SW480 (cell line): Measurements from ENCODE around the gene GNL3.

Experiments used
- DNase-seq: peaks from one replicate; pipeline ENCODE4 v3.0.0-alpha.2; 2016; ENCODE audit warnings: low spot score

Gene GNL3

GRCh38 chr3:52689151-52689550 is 3.3 kb downstream of the GNL3 start:
- no peak for DNase-seq

DNA sequence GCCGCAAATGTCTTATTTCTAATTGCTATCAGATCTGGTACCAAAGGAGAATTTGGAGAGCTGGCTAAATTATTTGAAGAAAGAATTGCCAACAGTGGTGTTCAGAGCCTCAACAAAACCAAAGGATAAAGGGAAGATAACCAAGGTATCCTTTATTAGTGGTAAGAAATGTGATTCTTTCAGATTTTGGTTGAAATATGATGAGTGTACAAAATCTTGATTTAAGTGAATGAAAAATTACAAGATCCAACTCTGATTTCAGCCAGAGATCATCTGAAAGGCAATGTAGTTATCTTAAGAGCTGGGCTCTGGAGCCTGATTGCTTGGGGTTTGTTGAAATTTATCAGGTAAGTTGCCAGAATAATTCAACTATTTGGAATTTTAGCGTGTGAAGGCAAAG is 4.7 kb downstream of the GNL3 start:
- no peak for DNase-seq

DNA sequence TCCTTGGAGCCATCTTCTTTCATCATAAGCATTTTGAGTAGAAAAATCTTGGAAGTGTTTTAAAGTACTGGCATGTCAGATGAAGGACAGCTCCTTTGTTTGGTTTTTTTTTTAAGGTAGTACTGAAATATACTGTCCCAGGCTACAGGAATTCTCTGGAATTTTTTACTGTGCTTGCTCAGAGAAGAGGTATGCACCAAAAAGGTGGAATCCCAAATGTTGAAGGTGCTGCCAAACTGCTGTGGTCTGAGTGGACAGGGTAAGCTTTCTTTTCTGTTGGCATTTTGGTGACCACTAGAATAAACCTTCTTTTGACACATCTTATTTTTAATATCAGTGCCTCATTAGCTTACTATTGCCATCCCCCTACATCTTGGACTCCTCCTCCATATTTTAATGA is 7.2 kb downstream of the GNL3 start:
- DNase-seq = no peak

DNA sequence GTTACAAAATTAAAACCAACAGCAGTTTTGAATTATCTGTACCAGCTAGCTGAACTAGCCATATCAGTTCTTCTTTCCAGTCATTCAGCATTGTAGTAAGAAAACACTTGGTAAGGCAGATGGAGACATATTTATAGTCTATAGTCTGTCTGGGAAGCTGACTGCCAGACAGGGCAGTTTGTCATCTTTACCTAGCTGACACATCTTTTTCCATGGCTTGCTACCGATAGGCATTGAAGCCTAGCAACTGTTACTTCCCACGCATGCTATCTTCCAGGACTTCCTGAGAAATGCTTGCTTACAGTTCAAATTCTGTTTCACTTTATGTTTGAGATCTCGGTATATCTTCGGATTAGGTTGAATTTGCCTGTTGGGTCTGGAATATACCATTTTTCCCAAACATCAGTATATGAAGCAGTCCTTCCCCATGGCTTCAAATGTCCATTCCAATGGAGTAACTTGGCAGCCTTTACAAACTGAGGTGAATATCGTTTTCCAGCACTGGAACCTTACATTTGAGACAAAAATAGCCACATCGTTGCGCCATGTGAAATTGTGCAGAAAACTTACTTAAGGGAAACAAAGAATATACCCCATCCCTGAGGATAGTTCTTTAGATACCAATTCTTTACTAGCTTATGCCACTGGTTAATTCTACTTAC is 8.8 kb downstream of the GNL3 start:
- no peak for DNase-seq

DNA sequence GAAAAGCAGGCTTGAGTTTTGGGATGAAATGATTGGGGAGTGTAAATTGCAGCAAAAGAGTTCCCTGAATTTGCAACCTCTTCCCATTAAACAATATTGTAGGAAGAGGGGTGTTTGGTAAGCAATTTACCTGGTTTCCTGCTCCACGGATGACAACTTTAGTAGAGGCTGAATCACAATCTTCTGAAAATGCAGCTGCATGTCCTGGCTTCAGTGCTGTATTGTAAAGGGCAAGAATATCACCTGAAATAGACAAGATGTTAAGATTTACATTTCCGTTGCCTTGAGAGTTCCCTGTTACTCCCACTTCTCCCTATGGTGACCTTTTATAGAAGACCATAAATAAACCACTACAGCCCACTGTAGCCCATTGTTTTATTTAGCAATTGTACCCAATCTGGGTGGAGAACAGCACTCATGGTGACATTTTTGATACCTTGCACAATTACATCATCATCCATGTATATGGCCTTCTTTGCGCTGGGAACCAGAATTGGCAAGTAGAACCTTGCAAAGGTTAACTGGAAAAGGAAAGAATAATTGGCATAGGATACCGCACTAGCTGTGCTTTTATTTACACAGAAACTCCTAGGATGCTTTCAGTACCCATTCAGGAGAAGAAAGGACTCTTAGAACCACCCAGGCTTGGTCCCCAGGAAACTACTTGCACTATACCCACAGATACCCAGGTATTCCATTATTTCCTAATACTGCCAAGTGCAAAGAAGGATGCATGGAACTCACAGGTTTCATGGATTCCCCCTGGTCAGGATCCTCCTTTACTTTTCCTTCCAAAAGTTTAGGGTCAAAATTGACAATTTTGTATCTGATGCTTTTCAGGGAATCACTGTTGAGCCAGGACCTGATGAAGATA is 10.2 kb downstream of the GNL3 start:
- DNase-seq = no peak

GRCh38 chr3:52696830-52697631 is 11.2 kb downstream of the GNL3 start:
- DNase-seq = no peak

DNA sequence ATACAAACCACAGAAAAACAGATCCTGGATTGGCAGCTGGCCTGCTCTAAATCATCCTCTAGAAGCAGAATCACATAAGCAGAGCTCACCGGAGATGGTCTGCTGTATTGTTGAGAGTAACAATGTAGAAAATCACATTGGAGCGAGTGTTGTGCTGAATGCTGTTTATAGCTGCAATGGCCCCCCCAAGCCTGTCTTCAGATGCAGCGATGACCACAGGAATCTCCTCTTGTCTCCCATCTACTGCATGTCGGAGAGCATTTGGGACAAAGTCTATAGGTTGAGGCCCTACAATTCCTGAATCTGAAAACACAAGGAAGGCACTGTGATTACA is 11.8 kb downstream of the GNL3 start:
- DNase-seq = no peak

DNA sequence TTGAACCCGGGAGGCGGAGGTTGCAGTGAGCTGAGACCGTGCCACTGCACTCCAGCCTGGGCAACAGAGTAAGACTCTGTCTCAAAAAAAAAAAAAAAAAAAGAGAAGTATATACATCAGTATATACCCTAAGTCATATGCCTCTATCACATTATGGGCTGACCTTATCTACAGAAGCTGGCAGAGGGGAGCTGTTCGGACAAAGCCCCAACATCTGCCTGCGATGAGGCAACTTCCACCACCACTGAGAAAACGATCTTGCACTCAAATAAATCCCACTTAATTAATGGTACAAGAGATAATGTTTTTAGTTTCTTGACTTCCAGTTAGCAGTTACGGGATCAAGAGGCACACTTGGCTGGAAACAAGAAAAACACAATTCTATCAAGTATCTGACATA is 17.5 kb downstream of the GNL3 start:
- DNase-seq = no peak

- DNase-seq = peak; percentile 69
Measured at GRCh38 chr3:52704611-52705437, 19.0 kb downstream of the GNL3 start.

DNA sequence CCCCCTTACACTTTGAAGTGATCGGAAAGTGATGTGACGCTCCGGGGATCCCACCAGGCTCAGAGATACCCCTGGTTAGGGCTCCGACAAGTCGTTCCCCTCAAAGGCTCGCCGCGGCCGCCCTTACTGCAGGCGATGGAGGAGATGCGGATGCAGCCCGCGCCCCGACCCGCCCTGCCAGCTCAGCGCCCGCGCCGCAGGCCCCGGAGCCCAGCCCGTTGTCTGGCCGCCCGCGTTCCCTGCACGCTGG is 19.5 kb downstream of the GNL3 start:
- no peak for DNase-seq

- DNase-seq = peak; percentile 85
Measured at GRCh38 chr3:52705688-52706686, 20.2 kb downstream of the GNL3 start, which contains the start of the genes GLT8D1 and SPCS1. Gene GLT8D1, minus strand, starts transcription at chr3:52705791. Its CDS starts 5,331 bp downstream, at chr3:52700460. Gene SPCS1, plus strand, starts transcription at chr3:52706106. Its CDS starts 141 bp downstream, at chr3:52706247.

DNA sequence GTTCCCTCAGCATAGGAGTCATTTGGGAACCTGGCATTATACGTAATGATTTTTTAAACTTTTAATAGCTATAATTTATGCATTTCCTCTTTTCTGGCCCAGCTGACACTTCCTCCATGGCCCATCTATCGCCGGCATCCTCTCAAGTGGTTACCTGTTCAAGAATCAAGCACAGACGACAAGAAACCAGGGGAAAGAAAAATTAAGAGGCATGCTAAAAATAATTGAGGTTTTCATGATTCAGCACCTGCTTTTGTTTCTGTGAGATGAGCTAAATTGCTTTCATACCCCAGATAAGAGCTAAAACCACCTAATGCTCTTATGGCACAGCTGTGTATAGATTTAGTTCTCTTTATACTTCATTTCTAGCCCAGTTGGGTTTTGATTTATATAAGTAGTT is 21.8 kb downstream of the GNL3 start:
- DNase-seq = no peak

DNA sequence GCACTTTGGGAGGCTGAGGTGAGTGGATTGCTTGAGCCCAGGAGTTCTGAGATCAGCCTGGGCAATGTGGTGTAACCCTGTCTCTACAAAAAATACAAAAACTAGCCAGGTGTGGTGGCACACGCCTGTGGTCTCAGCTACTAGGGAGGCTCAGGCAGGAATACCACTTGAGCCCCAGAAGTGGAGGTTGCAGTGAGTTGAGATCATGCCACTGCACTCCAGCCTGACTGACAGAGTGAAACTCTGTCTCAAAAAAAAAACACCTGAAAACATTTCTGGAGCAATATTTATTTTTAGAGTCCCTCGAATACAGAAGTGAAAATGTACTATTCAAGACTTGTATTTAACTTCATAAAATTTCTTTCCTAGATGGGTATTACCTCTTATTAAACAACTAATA is 24.7 kb downstream of the GNL3 start:
- DNase-seq = no peak

DNA sequence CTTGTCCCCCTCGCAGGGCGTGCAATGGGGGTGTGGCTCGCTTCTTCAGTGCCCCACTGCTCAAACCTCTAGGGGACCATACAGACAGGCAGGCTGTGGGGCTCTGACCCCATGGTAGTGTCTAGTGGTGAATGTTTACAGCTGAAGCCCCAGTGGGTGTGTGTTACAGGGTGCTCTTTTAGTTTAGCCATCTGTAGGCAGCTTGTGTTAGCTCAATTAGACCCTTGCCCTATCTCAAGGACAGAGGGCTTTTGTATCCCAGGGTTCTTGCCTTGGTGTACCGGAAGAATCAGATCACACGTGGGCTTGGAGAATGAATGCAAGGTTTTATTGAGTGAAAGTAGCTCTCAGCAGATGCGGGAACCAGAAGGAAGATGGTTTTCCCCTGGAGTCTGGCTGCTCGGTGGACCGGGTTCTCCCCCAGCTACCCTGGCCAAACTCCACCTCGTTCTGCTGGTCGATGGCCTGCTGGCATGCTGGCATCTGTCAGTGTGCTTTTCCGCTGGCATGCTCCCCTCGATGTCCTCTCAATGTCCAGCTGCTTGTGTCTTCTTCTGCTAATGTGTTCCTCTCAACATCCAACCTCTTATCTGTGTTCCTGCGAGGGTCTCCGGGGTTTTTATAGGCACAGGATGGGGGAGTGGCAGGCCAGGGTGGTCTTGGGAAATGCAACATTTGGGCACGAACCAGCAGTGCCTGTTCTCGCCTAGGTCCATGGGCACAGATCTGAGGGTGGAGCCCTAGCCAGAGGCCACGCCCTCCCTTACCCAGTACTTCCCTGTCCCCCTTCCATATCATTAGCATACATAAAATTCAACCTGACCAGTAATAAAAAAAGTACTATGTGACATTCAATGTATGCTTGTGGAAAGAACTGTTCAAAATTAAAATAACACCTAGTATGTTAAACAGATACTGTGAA is 26.7 kb downstream of the GNL3 start:
- DNase-seq = no peak

- no peak for DNase-seq
Measured at GRCh38 chr3:52714335-52715302, 28.8 kb downstream of the GNL3 start.

- no peak for DNase-seq
Measured at GRCh38 chr3:52715714-52716305, 30.0 kb downstream of the GNL3 start.

- DNase-seq = no peak
Measured at GRCh38 chr3:52719618-52720017, 33.8 kb downstream of the GNL3 start.
